H9 (cell line): ENCODE results near the gene CYP2W1. TPM values are rescaled to one million over a fixed set of nuclear protein-coding genes. Genes with fewer than 3 reads are reported as not detected.

Experiments used
- DNase-seq: peaks from one replicate; pipeline ENCODE4 v3.0.0-alpha.2; 2017
- H2AFZ ChIP-seq: one replicate; pipeline ENCODE4 v1.6.1; 2013; ENCODE audit warnings: mild to moderate bottlenecking, low read length, control low read depth, moderate library complexity
- H2AK5ac ChIP-seq: 2 replicates; pipeline ENCODE4 v1.6.1; 2013; ENCODE audit warnings: low read length, control low read depth, mixed read lengths; ENCODE audit not compliant: insufficient read length
- H2BK120ac ChIP-seq: one replicate; pipeline ENCODE4 v1.6.1; 2013; ENCODE audit warnings: low read depth, mild to moderate bottlenecking, low read length, control low read depth, inconsistent platforms; ENCODE audit not compliant: poor library complexity, severe bottlenecking
- H2BK12ac ChIP-seq: 2 replicates; pipeline ENCODE4 v1.6.1; 2013; ENCODE audit warnings: low read length, control low read depth, mixed read lengths, low read depth; ENCODE audit not compliant: insufficient read length
- H2BK15ac ChIP-seq: 2 replicates; pipeline ENCODE4 v1.6.1; 2013; ENCODE audit warnings: low read depth, low read length, control low read depth
- H2BK20ac ChIP-seq: one replicate; pipeline ENCODE4 v1.6.1; 2013; ENCODE audit warnings: low read depth, mild to moderate bottlenecking, low read length, control low read depth, inconsistent platforms; ENCODE audit not compliant: poor library complexity, severe bottlenecking
- H2BK5ac ChIP-seq: 2 replicates; pipeline ENCODE4 v1.6.1; 2013; ENCODE audit warnings: low read length, control low read depth, mixed read lengths; ENCODE audit not compliant: insufficient read length
- H3K14ac ChIP-seq: 2 replicates; pipeline ENCODE4 v1.6.1; 2013; ENCODE audit warnings: low read length, control low read depth; ENCODE audit not compliant: insufficient read depth
- H3K18ac ChIP-seq: 2 replicates; pipeline ENCODE4 v1.6.1; 2013; ENCODE audit warnings: low read depth, mild to moderate bottlenecking, mixed read lengths, low read length, control low read depth; ENCODE audit not compliant: insufficient read length
- H3K23ac ChIP-seq: 2 replicates; pipeline ENCODE4 v1.6.1; 2013; ENCODE audit warnings: low read length, control low read depth, mixed read lengths, low read depth; ENCODE audit not compliant: insufficient read length
- H3K23me2 ChIP-seq: 2 replicates; pipeline ENCODE4 v1.6.1; 2013; ENCODE audit warnings: low read depth, mild to moderate bottlenecking, mixed read lengths, low read length, control low read depth; ENCODE audit not compliant: insufficient read length, poor library complexity, severe bottlenecking
- H3K27ac ChIP-seq: 2 replicates; pipeline ENCODE4 v1.5.1; 2013; ENCODE audit warnings: low read length, control low read depth, mixed read lengths, low read depth; ENCODE audit not compliant: insufficient read length
- H3K27me3 ChIP-seq: 2 replicates; pipeline ENCODE4 v1.6.1; 2013; ENCODE audit warnings: low read length, control low read depth, inconsistent platforms; ENCODE audit not compliant: insufficient read depth
- H3K4ac ChIP-seq: 2 replicates; pipeline ENCODE4 v1.6.1; 2013; ENCODE audit warnings: low read depth, mild to moderate bottlenecking, control low read depth, inconsistent platforms, low read length, moderate library complexity
- H3K4me1 ChIP-seq: 2 replicates; pipeline ENCODE4 v1.6.1; 2013; ENCODE audit warnings: low read length, control low read depth, inconsistent platforms; ENCODE audit not compliant: insufficient read depth
- H3K4me2 ChIP-seq: 2 replicates; pipeline ENCODE4 v1.6.1; 2013; ENCODE audit warnings: low read length, control low read depth, mixed read lengths; ENCODE audit not compliant: insufficient read length, insufficient read depth
- H3K56ac ChIP-seq: 2 replicates; pipeline ENCODE4 v1.6.1; 2013; ENCODE audit warnings: low read depth, mild to moderate bottlenecking, mixed read lengths, low read length, control low read depth; ENCODE audit not compliant: insufficient read length
- H3K79me1 ChIP-seq: 2 replicates; pipeline ENCODE4 v1.6.1; 2013; ENCODE audit warnings: low read depth, mild to moderate bottlenecking, moderate library complexity, low read length, control low read depth, inconsistent platforms; ENCODE audit not compliant: insufficient read depth, poor library complexity, severe bottlenecking
- H3K79me2 ChIP-seq: 2 replicates; pipeline ENCODE4 v1.6.1; 2013; ENCODE audit warnings: low read length, control low read depth, inconsistent platforms; ENCODE audit not compliant: insufficient read depth
- H3K9ac ChIP-seq: 2 replicates; pipeline ENCODE4 v1.6.1; 2013; ENCODE audit warnings: low read length, control low read depth, mixed read lengths; ENCODE audit not compliant: insufficient read length; ENCODE audit errors: extremely low read depth
- H3K9me3 ChIP-seq: one replicate; pipeline ENCODE4 v1.6.1; 2013; ENCODE audit warnings: low read depth, low read length, inconsistent platforms; ENCODE audit not compliant: control insufficient read depth
- H3T11ph ChIP-seq: one replicate; pipeline ENCODE4 v1.6.1; 2013; ENCODE audit warnings: mild to moderate bottlenecking, low read length, control low read depth, inconsistent platforms
- H4K20me1 ChIP-seq: one replicate; pipeline ENCODE4 v1.6.1; 2013; ENCODE audit not compliant: control insufficient read depth, insufficient read length, insufficient read depth
- H4K5ac ChIP-seq: 2 replicates; pipeline ENCODE4 v1.6.1; 2013; ENCODE audit warnings: low read depth, mild to moderate bottlenecking, mixed read lengths, low read length, control low read depth; ENCODE audit not compliant: insufficient read length
- H4K8ac ChIP-seq: replicated peaks from 2 replicates; pipeline ENCODE4 v1.6.1; 2013; ENCODE audit warnings: low read length, control low read depth, mixed read lengths, low read depth; ENCODE audit not compliant: insufficient read length
- H4K91ac ChIP-seq: 2 replicates; pipeline ENCODE4 v1.6.1; 2013; ENCODE audit warnings: low read depth, mild to moderate bottlenecking, moderate library complexity, mixed read lengths, low read length, control low read depth; ENCODE audit not compliant: insufficient read length
- H3K27ac Mint-ChIP-seq, 3 experiments: 2 replicates in 2 of 3; 3 replicates in 1 of 3; pipeline ENCODE4 v1.8.0; 2020 to 2021; ENCODE audit warnings: mixed read lengths in 3 of 3, mild to moderate bottlenecking in 1 of 3, moderate library complexity in 1 of 3
- H3K27me3 Mint-ChIP-seq: 2 replicates; pipeline ENCODE4 v1.8.0; 2021; ENCODE audit warnings: low read depth, mild to moderate bottlenecking, moderate library complexity, mixed read lengths
- H3K36me3 Mint-ChIP-seq, 3 experiments: 2 replicates in 2 of 3; 3 replicates in 1 of 3; pipeline ENCODE4 v1.8.0; 2020 to 2021; ENCODE audit warnings: low read depth in 3 of 3, mixed read lengths in 3 of 3; ENCODE audit not compliant: insufficient read depth in 1 of 3
- H3K4me1 Mint-ChIP-seq, 2 experiments: 2 replicates each; pipeline ENCODE4 v1.8.0; 2020; ENCODE audit warnings: mixed read lengths in 2 of 2
- H3K4me3 Mint-ChIP-seq, 2 experiments: 2 replicates in 1 of 2; 3 replicates in 1 of 2; pipeline ENCODE4 v1.8.0; 2020 to 2021; ENCODE audit warnings: mild to moderate bottlenecking in 2 of 2, mixed read lengths in 2 of 2, moderate library complexity in 1 of 2
- H3K9me3 Mint-ChIP-seq, 2 experiments: 2 replicates in 1 of 2; 3 replicates in 1 of 2; pipeline ENCODE4 v1.8.0; 2020; ENCODE audit warnings: mild to moderate bottlenecking in 2 of 2, mixed read lengths in 2 of 2, moderate library complexity in 1 of 2
- CTCF ChIP-seq: fragments of 200-600 bp; sonication (generic); conservative IDR thresholded peaks from 3 replicates; pipeline ENCODE4 v1.8.0; 2021; ENCODE audit warnings: antibody characterized with exemption, mild to moderate bottlenecking
- WGBS: extraction: QIAGEN DNeasy Blood & Tissue Kit; methylation state at CpG from one replicate; pipeline ENCODE4 v1.1.7; 2013; ENCODE audit warnings: missing lambda C conversion rate, low lambda C conversion rate, mixed read lengths; ENCODE audit not compliant: insufficient read length; ENCODE audit errors: extremely low coverage; 5-methylcytosine and 5-hydroxymethylcytosine counted together
- total RNA-seq: library from RNA; stranded (reverse); gene quantifications from 2 replicates; pipeline ENCODE4 v1.2.1, GENCODE V29; 2021

CYP2W1 gene
- total RNA-seq, 1 experiment from 2014 or later: not detected

GRCh38 chr7:937856-938484, 45.0 kb upstream of the CYP2W1 start:
- Histone ChIP-seq H3K23ac (no peak overlapping the region), H3K79me1 (no peaks in the 10 kb centered on the region), H4K20me1 (no peaks in the 10 kb centered on the region), H2AFZ (no peak overlapping the region), H3T11ph (no peak overlapping the region), H2BK15ac (no peak overlapping the region), H2AK5ac (no peak overlapping the region), H3K27me3 (no peaks in the 10 kb centered on the region), H3K4me2 (no peak overlapping the region), H4K91ac (no peak overlapping the region), H2BK12ac (no peak overlapping the region), H4K8ac (no peak overlapping the region), H3K14ac (no peak overlapping the region), H3K18ac (no peak overlapping the region), H3K4ac (no peak overlapping the region), H2BK20ac (no peak overlapping the region), H2BK5ac (no peak overlapping the region), H3K23me2 (no peaks in the 10 kb centered on the region), H3K9me3 (no peaks in the 10 kb centered on the region), H2BK120ac (no peak overlapping the region), H3K27ac (no peak overlapping the region), H3K9ac (no peak overlapping the region), H3K4me1 (no peaks in the 10 kb centered on the region), H4K5ac (no peak overlapping the region), H3K56ac (no peak overlapping the region), H3K79me2 (no peaks in the 10 kb centered on the region)
- H3K9me3 Mint-ChIP-seq: peaks cover 3 to 4% of the 10 kb centered on the region in 2 experiments; a peak in 3 of 5 replicates
- H3K27ac Mint-ChIP-seq: 0 out of 7 replicates have a peak overlapping the region, but pooled peaks of 1 of the 3 experiments have one; percentile 55
- peaks cover 12% of the 10 kb centered on the region for H3K27me3 Mint-ChIP-seq
- no CpG with 5 or more reads among the region's 16 CpGs for WGBS
- H3K4me3 Mint-ChIP-seq: no peak overlapping the region
- no peak for TF ChIP-seq CTCF
- H3K36me3 Mint-ChIP-seq: no peaks in the 10 kb centered on the region; a peak in 2 of 7 replicates
- peaks cover 4 to 5% of the 10 kb centered on the region in 2 experiments; a peak in 2 of 4 replicates for H3K4me1 Mint-ChIP-seq
- no peak for DNase-seq
